Osteocyte (in vitro differentiated cells): ENCODE data around the gene C3orf22. TPM values are rescaled to one million over a fixed set of nuclear protein-coding genes. Genes with fewer than 3 reads are reported as not detected.

Experiments
- DNase-seq: peaks from one replicate; pipeline ENCODE4 v3.0.0; 2021; ENCODE audit warnings: mixed read lengths; ENCODE audit not compliant: unreplicated experiment; ENCODE audit errors: extremely low spot score
- H3K27ac Mint-ChIP-seq: one replicate; pipeline ENCODE4 v1.8.0; 2021; ENCODE audit warnings: mild to moderate bottlenecking, mixed read lengths; ENCODE audit not compliant: unreplicated experiment
- H3K27me3 Mint-ChIP-seq: one replicate; pipeline ENCODE4 v1.8.0; 2021; ENCODE audit warnings: mixed read lengths; ENCODE audit not compliant: unreplicated experiment
- H3K36me3 Mint-ChIP-seq: one replicate; pipeline ENCODE4 v1.8.0; 2021; ENCODE audit warnings: mixed read lengths; ENCODE audit not compliant: unreplicated experiment
- H3K4me1 Mint-ChIP-seq: one replicate; pipeline ENCODE4 v1.8.0; 2021; ENCODE audit warnings: mixed read lengths; ENCODE audit not compliant: unreplicated experiment
- H3K4me3 Mint-ChIP-seq: one replicate; pipeline ENCODE4 v1.8.0; 2021; ENCODE audit warnings: mild to moderate bottlenecking, moderate library complexity, mixed read lengths; ENCODE audit not compliant: unreplicated experiment
- H3K9me3 Mint-ChIP-seq: one replicate; pipeline ENCODE4 v1.8.0; 2021; ENCODE audit warnings: mixed read lengths; ENCODE audit not compliant: unreplicated experiment
- CTCF ChIP-seq: fragments of 200-600 bp; sonication (generic); IDR thresholded peaks from 2 replicates; pipeline ENCODE4 v1.5.0; 2021; ENCODE audit warnings: antibody characterized with exemption, mild to moderate bottlenecking, moderate library complexity
- total RNA-seq: library from RNA; stranded (reverse); gene quantifications from 2 replicates; pipeline ENCODE4 v1.2.1, GENCODE V29; 2021

Gene C3orf22
- total RNA-seq, 1 donor from 2014 or later = not detected

- DNase-seq = no peak
- TF ChIP-seq CTCF = no peak
- Mint-ChIP-seq H3K27ac (no peak overlapping the region), H3K4me1 (peaks cover 2% of the 10 kb centered on the region), H3K4me3 (no peak overlapping the region), H3K9me3 (no peaks in the 10 kb centered on the region), H3K36me3 (no peaks in the 10 kb centered on the region), H3K27me3 (peaks cover 17% of the 10 kb centered on the region)
Measured at GRCh38 chr3:126508564-126508964, 50.2 kb downstream of the C3orf22 start.

- DNase-seq = no peak
- TF ChIP-seq CTCF = no peak
- Mint-ChIP-seq H3K27me3 (peaks cover 17% of the 10 kb centered on the region), H3K9me3 (no peaks in the 10 kb centered on the region), H3K36me3 (no peaks in the 10 kb centered on the region), H3K27ac (no peak overlapping the region), H3K4me3 (no peak overlapping the region), H3K4me1 (peaks cover 2% of the 10 kb centered on the region)
Measured at GRCh38 chr3:126507886-126508285, 50.8 kb downstream of the C3orf22 start.

GRCh38 chr3:126503701-126504100 lies 55.0 kb downstream of the C3orf22 start:
- DNase-seq = no peak
- H3K27me3 Mint-ChIP-seq = peaks cover 17% of the 10 kb centered on the region
- no peaks in the 10 kb centered on the region for H3K9me3 Mint-ChIP-seq
- no peaks in the 10 kb centered on the region for H3K36me3 Mint-ChIP-seq
- peaks cover 2% of the 10 kb centered on the region for H3K4me1 Mint-ChIP-seq
- TF ChIP-seq CTCF = no peak
- H3K27ac Mint-ChIP-seq = no peak overlapping the region
- no peak overlapping the region for H3K4me3 Mint-ChIP-seq

- no peaks in the 10 kb centered on the region for H3K9me3 Mint-ChIP-seq
- DNase-seq = no peak
Measured at GRCh38 chr3:126502656-126503055, 56.1 kb downstream of the C3orf22 start.

GRCh38 chr3:126501736-126502135 lies 57.0 kb downstream of the C3orf22 start:
- H3K27me3 Mint-ChIP-seq = peaks cover 17% of the 10 kb centered on the region
- no peak overlapping the region for H3K27ac Mint-ChIP-seq
- H3K36me3 Mint-ChIP-seq = no peaks in the 10 kb centered on the region
- no peak for DNase-seq
- no peaks in the 10 kb centered on the region for H3K4me1 Mint-ChIP-seq
- no peaks in the 10 kb centered on the region for H3K9me3 Mint-ChIP-seq
- H3K4me3 Mint-ChIP-seq = no peak overlapping the region
- no peak for TF ChIP-seq CTCF

More at GRCh38 chr3:126502656-126503055, 56.1 kb downstream of the C3orf22 start:
- TF ChIP-seq CTCF = no peak
- H3K27ac Mint-ChIP-seq = no peak overlapping the region
- peaks cover 17% of the 10 kb centered on the region for H3K27me3 Mint-ChIP-seq
- H3K4me3 Mint-ChIP-seq = no peak overlapping the region
- no peaks in the 10 kb centered on the region for H3K4me1 Mint-ChIP-seq
- no peaks in the 10 kb centered on the region for H3K36me3 Mint-ChIP-seq
